Neutrophil (primary cell): ENCODE measurements around the gene MALRD1.

ENCODE experiments used
- H3K27ac ChIP-seq: fragments of 200-600 bp; sonication (generic); 2 replicates; pipeline ENCODE4 v1.5.1; 2016; ENCODE audit warnings: mild to moderate bottlenecking, moderate library complexity
- H3K27me3 ChIP-seq: fragments of 200-600 bp; sonication (generic); 2 replicates; pipeline ENCODE4 v1.6.0; 2016; ENCODE audit warnings: mild to moderate bottlenecking
- H3K36me3 ChIP-seq: fragments of 200-600 bp; sonication (generic); 2 replicates; pipeline ENCODE4 v1.5.1; 2017
- H3K4me1 ChIP-seq, 2 experiments: fragments of 200-600 bp in 1 of 2; sonication (generic) in 1 of 2; 1 replicate in 1 of 2; 2 replicates in 1 of 2; pipeline versions ENCODE4 v1.5.1 to v1.6.1; 2013 to 2016; ENCODE audit warnings: low read depth in 1 of 2, low read length in 1 of 2, mild to moderate bottlenecking in 1 of 2, moderate library complexity in 1 of 2; ENCODE audit not compliant: control insufficient read depth in 1 of 2, insufficient read depth in 1 of 2
- H3K4me3 ChIP-seq, 2 experiments: fragments of 200-600 bp in 1 of 2; sonication (generic) in 1 of 2; 1 replicate in 1 of 2; 2 replicates in 1 of 2; pipeline ENCODE4 v1.5.1; 2013 to 2016; ENCODE audit warnings: low read depth in 1 of 2, low read length in 1 of 2, mild to moderate bottlenecking in 1 of 2, moderate library complexity in 1 of 2
- H3K9me3 ChIP-seq: fragments of 200-600 bp; sonication (generic); 2 replicates; pipeline ENCODE4 v1.5.1; 2016
- CTCF ChIP-seq: fragments of 200-600 bp; sonication (generic); IDR thresholded peaks from 2 replicates; pipeline ENCODE4 v1.5.1; 2016; ENCODE audit warnings: antibody characterized with exemption

Gene MALRD1

GRCh38 chr10:19332304-19332703 is 283.7 kb downstream of the MALRD1 start:
- Histone ChIP-seq H3K4me3 (no peak overlapping the region), H3K4me1 (no peaks in the 10 kb centered on the region), H3K36me3 (no peaks in the 10 kb centered on the region), H3K9me3 (no peaks in the 10 kb centered on the region), H3K27ac (no peak overlapping the region), H3K27me3 (no peaks in the 10 kb centered on the region)
- TF ChIP-seq CTCF = no peak

GRCh38 chr10:19333631-19334030 is 285.0 kb downstream of the MALRD1 start:
- no peaks in the 10 kb centered on the region for H3K9me3 ChIP-seq
- no peaks in the 10 kb centered on the region for H3K27me3 ChIP-seq
- H3K27ac ChIP-seq = no peak overlapping the region
- H3K4me3 ChIP-seq = no peak overlapping the region
- no peaks in the 10 kb centered on the region for H3K4me1 ChIP-seq
- no peak for TF ChIP-seq CTCF
- H3K36me3 ChIP-seq = no peaks in the 10 kb centered on the region

DNA sequence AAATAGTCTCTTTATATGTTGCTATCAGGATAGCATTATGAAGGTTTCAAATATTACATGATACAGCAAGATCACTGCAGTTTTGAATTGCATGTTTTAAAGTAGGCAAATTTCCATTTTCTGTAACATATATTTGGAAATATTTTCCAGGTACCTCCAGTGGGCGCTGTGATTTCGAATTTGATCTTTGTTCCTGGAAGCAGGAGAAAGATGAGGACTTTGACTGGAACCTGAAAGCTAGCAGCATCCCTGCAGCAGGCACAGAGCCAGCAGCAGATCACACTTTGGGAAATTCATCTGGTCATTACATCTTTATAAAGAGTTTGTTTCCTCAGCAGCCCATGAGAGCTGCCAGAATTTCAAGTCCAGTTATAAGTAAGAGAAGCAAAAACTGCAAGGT is 299.0 kb downstream of the MALRD1 start:
- Histone ChIP-seq H3K36me3 (no peaks in the 10 kb centered on the region), H3K9me3 (no peaks in the 10 kb centered on the region), H3K4me1 (no peaks in the 10 kb centered on the region), H3K27ac (no peak overlapping the region), H3K4me3 (no peak overlapping the region), H3K27me3 (no peaks in the 10 kb centered on the region)
- TF ChIP-seq CTCF = no peak

GRCh38 chr10:19367176-19367575 is 318.6 kb downstream of the MALRD1 start:
- H3K27me3 ChIP-seq = no peaks in the 10 kb centered on the region
- TF ChIP-seq CTCF = no peak
- no peak overlapping the region for H3K27ac ChIP-seq
- no peaks in the 10 kb centered on the region for H3K9me3 ChIP-seq
- no peaks in the 10 kb centered on the region for H3K36me3 ChIP-seq
- H3K4me1 ChIP-seq = no peaks in the 10 kb centered on the region
- no peak overlapping the region for H3K4me3 ChIP-seq

- H3K4me1 ChIP-seq = no peaks in the 10 kb centered on the region
- no peaks in the 10 kb centered on the region for H3K9me3 ChIP-seq
- no peak for TF ChIP-seq CTCF
- H3K27ac ChIP-seq = no peak overlapping the region
- no peak overlapping the region for H3K4me3 ChIP-seq
- no peaks in the 10 kb centered on the region for H3K36me3 ChIP-seq
- H3K27me3 ChIP-seq = no peaks in the 10 kb centered on the region
Measured at GRCh38 chr10:19373988-19374387, 325.4 kb downstream of the MALRD1 start.

DNA sequence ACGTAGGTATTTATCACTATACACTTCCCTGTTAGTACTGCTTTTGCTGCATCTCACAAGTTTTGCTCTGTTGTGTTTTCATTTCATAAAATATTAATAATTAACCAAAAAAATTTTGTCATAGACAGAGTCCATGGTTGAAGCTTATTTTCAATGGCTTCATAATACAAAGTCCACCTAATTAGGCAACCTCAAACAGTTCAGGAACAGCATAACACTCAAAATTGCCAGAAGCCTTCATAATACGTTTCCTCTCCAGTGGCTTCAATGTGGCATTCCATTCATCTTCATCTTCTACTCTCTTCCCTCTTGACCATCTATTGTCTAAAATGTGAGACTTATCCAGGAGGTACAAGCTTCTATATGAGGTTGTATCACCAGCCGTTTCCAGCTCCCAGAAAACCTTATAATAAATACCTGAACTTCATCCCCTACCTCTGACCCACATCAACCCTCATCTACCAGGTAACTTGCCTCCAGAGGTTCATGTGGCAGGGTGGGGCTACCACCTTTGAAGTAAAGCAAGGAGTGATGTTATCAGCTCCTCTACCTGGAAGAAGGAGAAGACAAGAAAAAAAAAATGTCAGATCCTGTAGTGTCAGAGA is 337.3 kb downstream of the MALRD1 start:
- Histone ChIP-seq H3K27ac (no peak overlapping the region), H3K9me3 (no peaks in the 10 kb centered on the region), H3K4me1 (no peaks in the 10 kb centered on the region), H3K4me3 (no peak overlapping the region), H3K36me3 (no peaks in the 10 kb centered on the region), H3K27me3 (no peaks in the 10 kb centered on the region)
- no peak for TF ChIP-seq CTCF
